ENCODE data around the gene HERPUD2.

HERPUD2 gene, protein sequence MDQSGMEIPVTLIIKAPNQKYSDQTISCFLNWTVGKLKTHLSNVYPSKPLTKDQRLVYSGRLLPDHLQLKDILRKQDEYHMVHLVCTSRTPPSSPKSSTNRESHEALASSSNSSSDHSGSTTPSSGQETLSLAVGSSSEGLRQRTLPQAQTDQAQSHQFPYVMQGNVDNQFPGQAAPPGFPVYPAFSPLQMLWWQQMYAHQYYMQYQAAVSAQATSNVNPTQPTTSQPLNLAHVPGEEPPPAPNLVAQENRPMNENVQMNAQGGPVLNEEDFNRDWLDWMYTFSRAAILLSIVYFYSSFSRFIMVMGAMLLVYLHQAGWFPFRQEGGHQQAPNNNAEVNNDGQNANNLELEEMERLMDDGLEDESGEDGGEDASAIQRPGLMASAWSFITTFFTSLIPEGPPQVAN

DNA sequence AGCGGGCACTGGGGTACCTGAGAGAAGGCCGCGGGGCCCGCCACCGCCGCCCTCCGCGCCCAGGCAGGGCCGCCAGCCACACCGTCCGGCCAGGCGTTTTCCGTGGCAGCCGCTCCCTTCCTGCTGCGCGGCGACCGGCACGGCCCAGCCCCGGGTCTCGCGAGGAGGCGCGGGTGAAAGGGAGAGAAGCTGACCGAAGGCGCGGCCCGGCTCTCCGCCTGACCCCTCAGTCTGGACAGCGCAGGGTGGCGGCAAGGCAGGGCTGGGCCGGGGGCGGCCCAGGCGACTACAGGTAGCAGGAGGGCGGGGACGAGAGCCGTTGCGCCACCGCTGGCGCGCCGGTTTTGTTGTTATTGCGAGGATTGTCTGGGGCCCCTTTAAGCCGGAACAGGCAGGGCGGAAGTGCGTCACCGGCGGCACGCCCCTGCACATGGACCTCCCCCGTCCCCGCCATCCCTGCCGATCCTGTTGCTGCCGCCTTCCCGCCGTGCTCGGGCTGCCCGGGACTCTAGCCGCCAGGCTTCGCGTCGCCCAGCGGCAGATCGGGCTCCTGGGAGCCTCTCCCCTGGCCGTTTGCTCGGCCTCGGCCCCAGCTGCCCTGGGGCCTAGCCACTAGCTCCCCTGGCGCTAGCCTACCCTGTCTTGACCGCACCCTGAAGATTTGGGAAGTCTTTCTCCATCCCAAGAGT is at the start of gene HERPUD2:
Gene HERPUD2 (minus strand): TSS at position 352 of the 689 bp plus-strand sequence. CDS start 805 bp downstream, outside the sequence.
- peak; percentile 76 for DNase-seq (ENCODE audit: insufficient read length, low spot score)
- no peak for FAIRE-seq
- TF ChIP-seq, protein P1, sequence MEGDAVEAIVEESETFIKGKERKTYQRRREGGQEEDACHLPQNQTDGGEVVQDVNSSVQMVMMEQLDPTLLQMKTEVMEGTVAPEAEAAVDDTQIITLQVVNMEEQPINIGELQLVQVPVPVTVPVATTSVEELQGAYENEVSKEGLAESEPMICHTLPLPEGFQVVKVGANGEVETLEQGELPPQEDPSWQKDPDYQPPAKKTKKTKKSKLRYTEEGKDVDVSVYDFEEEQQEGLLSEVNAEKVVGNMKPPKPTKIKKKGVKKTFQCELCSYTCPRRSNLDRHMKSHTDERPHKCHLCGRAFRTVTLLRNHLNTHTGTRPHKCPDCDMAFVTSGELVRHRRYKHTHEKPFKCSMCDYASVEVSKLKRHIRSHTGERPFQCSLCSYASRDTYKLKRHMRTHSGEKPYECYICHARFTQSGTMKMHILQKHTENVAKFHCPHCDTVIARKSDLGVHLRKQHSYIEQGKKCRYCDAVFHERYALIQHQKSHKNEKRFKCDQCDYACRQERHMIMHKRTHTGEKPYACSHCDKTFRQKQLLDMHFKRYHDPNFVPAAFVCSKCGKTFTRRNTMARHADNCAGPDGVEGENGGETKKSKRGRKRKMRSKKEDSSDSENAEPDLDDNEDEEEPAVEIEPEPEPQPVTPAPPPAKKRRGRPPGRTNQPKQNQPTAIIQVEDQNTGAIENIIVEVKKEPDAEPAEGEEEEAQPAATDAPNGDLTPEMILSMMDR (IDR thresholded peaks at IDR 0.05; ENCODE audit: insufficient read depth, missing control alignments): no peak

DNA sequence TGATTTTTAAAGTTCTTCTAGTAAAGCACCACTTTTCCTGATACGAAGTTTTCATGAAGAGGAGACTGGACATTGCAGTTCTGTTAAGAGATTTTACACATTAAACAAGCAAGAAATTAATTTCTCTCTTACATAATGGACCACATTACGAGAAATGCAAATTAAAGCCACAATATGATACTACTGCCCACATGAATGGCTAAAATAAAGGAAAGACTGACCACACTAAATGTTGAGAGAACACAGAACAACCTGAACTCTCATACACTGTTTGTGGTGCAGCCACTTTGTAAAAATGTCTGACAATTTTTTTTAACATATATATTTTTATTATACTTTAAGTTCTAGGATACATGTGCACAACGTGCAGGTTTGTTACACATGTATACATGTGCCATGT is 44.0 kb upstream of the HERPUD2 start:
- TF ChIP-seq, protein P1 (IDR thresholded peaks at IDR 0.05; ENCODE audit: insufficient read depth, missing control alignments): no peak
- no peak for DNase-seq (ENCODE audit: insufficient read length, low spot score)
- FAIRE-seq: no peak

DNA sequence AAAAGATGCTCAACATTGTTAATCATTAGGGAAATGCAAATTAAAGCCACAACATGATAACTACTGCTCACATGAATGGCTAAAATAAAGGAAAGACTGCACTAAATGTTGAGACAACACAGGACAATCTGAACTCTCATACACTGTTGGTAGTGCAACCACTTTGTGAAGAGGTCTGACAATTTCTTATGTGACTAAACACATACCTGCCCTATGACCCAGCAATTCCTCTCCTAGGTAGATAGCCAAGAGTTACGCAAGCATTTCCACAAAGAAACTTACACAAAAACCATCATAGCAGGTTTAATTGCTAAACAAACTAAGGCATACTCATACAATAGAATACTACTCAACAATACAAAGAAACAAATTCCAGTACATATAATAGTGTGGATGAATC is 41.8 kb upstream of the HERPUD2 start:
- DNase-seq (ENCODE audit: insufficient read length, low spot score) (no peak), FAIRE-seq (no peak)
- TF ChIP-seq, protein P1 (IDR thresholded peaks at IDR 0.05; ENCODE audit: insufficient read depth, missing control alignments): no peak

DNA sequence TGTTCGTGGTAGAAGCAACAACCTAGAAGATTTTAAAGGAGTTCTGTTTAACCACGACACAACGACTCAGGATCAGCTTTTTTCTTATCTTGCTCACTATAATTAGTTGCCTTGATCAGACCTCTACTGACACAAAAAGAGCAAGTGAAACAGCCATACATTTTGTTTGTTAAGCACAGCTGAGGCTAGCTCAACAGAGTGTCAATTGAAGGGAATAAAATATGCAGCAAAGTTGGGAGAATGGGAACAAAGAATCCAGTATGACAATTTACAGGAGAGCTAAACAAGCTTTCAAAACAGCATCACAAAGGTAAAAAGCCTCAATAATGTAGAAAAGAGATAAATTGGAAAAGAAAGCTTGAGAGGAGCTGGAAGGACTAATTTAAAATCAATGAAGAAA is 40.5 kb upstream of the HERPUD2 start:
- TF ChIP-seq, protein P1 (IDR thresholded peaks at IDR 0.05; ENCODE audit: insufficient read depth, missing control alignments): no peak
- DNase-seq (ENCODE audit: insufficient read length, low spot score) (no peak), FAIRE-seq (no peak)

DNA sequence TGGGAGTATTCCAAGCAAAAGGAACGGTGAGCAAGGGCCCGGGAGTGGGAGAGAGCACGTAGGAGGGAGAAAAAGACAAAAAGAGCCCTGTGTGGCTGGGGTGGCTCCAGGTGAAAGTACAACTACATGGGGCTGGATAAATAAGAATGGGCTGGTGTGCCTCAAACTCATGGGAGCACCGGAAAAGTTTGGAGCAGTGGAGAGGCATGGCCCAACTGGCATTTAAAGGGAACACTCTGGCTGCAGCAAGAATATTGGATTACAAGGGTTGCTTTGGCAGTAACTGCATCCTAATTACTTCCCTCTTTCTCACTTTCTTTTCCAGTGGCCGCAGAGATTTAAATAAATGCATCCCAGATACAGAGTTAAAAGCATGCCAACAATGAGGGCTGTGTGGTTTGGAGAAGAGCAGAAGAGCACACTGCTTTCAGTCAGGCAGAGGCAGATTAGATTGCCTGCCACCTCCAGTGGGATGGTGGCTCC is 39.1 kb upstream of the HERPUD2 start:
- no peak for DNase-seq (ENCODE audit: insufficient read length, low spot score)
- TF ChIP-seq, protein P1 (IDR thresholded peaks at IDR 0.05; ENCODE audit: insufficient read depth, missing control alignments): no peak
- FAIRE-seq: no peak

DNA sequence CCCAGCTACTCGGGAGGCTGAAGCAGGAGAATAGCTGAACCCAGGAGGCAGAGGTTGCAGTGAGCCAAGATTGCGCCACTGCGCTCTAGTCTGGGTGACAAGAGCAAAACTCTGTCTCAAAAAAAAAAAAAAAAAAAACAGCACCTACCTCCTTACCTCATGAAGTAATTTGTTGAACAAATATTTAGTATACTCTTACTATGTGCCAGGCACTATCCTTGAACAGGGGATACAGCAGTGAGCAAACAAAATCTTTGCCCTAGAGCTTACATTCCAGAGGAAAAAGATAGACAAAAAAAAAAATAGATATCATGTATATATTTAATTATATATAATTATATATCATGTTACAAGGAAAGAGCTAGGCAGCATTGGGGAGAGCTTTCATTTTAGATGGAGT is 36.4 kb upstream of the HERPUD2 start:
- DNase-seq (ENCODE audit: insufficient read length, low spot score) (no peak), FAIRE-seq (no peak)
- TF ChIP-seq, protein P1 (IDR thresholded peaks at IDR 0.05; ENCODE audit: insufficient read depth, missing control alignments): no peak

All from D721Med (cell line).